Stimulated activated CD4-positive, alpha-beta T cell treated with anti-CD3 and anti-CD28 coated beads, Interleukin-1b, Interleukin-23, amount 100 ng/mL, for 48 hours (primary cell): ENCODE data around the gene LTA4H.

Experiments
- DNase-seq: peaks from one replicate; pipeline ENCODE4 v3.0.0-alpha.2; 2020

Gene LTA4H

DNA sequence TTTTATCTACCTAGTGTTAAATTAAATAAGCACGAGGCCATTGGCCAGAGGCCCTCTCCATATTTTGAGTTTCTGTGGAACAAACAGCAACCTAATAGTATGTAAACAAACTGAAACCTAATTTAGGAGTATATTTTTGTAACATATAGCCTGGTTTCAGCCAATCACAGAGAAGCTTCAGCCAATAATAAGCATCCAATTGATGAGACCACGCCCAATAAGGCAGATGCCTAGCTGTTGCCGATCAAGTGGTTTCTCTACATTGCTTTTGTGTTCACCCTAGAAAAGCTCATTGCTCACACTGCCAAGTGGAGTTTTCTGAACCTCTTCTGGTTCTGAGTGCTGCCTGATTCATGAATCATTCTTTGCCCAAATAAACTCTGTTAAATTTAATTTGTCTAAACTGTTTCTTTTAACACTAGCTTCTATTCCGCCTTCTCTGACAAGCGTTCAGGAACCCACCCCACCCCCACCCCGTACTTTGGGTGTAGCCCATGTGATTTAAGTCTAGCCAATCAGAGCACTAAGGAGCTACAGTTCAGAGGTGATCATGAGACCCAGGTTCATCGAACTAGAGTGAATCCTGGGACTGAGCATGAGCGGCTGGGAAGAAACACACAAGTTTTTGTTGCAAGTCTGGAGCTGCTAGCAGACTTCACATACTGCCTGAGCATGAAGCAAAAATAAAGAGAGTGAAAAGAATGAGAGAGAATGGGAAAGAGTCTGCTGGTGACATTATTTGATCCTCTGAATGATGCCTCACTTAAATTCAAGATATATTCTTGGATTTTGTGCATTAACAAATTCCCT, 21.5 kb upstream of the LTA4H start:
- no peak for DNase-seq

DNA sequence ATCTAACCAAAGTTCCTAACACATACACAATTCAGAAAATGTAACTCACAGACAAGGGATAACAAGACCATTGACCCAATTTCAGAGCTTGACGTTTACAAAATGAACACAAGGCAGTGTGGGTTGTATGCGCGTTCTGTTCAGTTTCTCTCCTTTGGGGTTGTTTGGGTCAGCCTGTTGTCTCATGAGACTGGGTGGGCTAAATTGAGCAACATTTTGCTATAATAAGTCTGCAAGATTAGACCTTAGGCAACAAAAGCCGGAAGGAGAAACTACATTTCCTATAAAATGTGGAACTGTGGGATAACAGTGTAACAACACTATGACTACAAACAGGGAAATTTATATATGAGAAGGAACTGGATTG, 18.8 kb upstream of the LTA4H start:
- DNase-seq = no peak

DNA sequence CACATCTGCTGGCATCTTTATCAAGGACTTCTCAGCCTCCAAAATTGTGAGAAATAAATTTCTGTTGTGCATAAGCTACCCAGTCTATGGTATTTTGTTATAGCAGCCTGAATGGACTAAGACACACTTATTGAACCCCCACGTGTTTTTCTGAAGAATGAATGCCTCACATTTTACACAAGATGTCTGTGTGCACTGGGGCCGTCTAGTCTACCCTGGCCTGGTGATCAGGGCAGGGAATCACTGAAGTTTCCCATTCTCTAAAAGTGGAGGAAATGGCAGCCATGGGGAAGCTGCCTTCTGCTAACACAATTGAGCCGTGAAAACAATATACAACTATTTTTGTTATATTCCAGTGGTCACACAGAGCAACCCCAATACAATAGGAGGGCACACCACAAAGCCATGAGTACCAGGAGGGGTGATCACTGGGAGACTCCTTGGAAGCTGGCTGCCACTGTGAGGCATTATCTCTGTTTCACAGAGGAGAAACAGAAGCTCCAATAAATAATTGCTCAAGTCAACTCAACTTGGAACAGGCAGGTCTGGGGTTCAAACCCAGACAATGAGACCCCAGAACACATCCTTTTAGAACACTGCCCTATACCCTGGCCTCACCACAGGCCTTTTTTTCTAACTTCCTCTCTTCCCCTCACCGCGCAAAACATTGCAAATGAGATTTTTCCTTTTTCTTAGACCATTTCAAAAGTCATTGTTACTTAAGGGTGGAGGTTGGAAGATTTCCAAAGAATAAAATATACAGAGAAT, 18.3 kb upstream of the LTA4H start:
- no peak for DNase-seq

DNA sequence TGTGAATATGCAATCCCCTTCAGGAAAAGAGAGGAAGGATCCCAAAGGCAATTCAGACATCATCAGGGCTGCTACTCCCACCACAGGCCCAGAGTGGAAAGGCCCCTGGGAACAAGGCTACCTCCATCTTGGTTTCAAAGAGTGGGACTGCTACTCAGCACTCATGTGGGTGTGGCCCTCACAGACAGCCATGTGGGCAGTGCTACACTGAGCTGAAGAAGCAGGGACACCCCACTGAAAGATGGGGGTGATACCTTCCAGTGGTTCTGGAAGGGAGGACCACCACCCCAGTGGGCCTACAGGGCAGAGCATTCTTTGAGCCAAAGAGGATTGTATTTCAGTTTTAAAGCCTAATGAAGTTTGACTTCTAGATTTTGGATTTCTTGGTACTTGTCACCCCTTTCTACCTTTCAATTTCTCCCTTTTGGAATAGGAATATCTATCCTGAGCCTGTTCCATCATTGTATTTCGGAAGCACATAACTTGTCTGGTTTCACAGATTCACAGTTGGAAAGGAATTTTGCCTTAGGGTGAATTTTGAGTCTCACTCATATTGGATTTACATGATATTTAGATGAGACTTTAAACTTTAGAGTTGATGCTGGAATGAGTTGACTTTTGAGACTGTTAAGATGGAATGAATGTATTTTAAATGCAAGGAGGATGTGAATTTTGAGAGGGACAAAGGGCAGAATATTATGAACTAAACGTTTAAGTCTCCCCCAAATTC, 16.5 kb upstream of the LTA4H start:
- DNase-seq = no peak

DNA sequence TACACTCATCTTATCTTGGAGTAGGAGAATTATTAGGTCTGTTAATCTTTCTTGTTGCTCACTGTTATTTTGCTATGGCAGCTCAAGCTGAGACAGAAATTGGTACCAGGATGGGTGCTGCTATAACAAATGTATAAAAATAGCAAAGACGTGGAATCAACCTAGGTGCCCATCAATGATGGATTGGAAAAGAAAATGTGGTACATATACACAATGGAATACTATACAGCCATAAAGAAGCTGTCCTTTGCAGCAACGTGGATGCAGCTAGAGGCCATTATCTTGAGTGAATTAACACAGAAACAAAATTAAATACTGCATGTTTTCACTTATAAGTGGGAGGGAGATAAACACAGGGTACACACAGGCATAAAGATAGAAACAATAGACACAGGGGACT, 14.8 kb upstream of the LTA4H start:
- DNase-seq = no peak

DNA sequence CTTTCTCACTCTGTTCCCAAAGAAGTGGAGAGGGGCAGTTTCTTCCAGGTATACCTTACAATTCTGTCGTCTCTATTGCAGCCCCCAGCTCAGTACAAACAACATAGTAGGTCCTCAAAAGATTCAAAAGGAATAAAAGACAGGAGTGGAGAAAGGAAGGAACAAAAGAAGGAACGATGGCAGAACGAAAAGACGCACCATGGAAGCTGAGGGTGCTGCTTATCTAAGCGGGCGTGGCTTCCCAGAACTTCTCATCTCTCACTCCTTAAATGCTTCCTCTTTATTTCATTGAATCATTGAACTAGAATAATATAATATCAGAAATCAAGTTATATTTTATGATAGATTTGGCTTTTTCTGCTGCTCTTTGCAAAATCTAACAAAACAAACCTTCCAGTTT, 13.7 kb upstream of the LTA4H start:
- no peak for DNase-seq

DNA sequence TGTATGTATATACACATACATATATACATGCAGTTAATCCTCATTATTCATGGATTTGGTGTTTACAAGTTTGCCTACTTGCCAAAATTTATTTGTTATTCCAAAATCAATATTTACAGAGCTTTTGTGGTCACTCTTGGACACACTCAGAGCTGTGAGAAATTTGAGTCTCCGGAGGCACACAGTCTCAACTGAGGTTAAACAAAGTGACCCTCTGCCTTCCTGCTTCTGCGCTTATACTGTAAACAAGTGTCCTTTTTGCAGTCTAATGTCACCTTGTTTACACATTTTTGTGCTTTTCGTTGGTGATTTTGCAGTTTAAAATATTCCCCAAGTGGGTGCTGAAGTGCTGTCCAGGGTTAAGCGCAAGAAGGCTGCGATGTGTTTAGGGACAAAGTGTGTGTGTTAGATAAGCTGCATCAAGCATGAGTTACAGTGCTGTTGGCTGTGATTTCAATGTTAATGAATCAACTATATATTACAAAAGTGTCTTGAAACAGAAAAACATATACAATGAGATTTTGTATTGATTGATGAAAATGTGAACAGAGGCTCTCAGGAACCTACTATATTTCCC, 13.1 kb upstream of the LTA4H start:
- DNase-seq = no peak

DNA sequence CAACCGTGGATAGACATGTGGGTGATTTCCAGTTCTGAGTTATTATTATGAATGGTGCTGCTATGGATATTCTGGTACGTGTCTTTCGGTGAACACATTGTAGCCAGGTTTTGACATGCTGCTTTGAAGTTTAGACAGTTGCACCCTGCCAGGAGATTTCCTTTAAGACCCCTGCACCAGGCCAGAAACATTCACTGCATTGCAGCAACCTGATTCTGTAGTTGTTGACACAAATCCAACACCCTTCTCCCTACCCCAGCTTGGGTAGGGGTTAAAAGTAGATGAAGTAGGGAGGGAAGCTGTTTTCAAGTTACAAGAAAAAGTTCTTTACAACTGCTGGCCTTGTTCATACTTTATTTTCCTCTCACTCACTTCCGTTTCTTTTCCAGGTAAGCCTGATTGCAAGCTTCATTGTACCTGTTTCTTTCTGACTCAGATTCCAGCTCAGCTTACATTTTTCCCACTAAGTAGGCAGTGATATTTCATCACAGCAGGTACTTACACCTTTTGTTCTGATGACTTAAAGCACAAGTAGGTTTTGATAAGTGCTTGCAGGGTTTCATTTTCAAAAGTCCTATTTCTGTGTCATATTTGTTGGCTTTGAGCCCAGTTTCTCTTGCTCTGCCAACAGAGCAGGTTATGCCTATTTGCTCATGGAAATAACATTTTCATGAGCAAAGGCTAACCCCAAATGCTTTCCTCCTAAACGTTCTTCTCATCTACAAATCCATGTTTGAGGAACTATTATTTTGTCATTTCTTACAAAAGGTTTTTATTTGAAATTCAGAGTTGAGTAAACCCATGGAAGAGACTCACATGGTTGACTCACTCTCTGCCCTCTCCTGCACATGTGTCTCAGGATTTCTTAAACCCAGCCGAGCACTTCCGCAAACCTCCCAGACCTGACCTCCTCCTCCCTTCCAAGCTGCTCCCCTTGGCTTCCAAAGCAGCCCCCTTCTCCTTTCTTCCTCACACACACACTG, 12.1 kb upstream of the LTA4H start:
- no peak for DNase-seq

DNA sequence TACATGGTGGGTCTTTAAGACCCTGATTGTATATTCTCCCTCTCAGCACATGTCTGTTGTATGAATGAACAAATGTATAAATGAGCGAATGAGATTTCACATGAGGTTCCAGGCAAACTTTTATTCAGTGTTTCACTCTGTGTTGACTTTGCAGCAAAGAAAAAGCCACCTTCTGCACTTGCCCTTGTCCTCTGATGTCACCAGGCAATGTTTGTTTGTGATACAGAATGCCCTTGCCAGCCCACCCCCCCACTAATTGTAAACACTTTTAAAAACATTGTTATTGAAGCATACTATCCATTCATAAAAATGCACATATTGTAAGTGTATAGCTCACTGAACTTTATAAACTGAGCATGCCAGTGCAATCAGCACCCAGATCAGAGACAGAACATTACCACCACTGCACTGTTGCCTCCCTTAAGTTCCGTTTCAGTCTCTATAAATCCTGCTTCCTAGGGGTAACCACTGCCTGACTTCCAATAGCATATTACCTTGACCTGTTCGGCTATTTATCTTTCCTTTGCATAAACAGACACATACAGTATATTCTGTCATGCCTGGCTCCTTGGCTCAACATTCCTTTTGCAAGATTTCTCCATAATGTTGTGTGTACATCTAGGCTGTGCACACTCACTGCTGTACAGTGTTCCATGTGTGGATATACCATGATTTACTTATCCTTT, 11.3 kb upstream of the LTA4H start:
- DNase-seq = no peak

DNA sequence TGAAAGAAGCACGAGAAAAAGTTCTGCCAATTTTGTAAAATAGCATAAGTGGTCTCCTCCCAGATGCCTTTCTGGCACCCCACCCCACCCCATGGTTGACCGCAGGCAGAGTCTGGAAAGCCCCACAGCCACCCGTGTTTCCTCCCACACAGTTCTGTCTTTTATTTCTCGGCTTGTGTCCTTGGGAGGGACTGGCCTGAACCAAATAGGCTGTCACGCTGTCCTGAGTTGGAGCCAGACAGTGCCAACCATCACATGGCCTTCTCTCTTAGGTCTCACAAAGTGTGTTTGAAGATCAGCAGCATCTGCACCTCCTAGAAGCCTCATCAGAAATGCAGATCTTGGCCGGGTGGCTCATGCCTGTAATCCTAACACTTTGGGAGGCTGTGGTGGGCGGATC, 10.2 kb upstream of the LTA4H start:
- no peak for DNase-seq

DNA sequence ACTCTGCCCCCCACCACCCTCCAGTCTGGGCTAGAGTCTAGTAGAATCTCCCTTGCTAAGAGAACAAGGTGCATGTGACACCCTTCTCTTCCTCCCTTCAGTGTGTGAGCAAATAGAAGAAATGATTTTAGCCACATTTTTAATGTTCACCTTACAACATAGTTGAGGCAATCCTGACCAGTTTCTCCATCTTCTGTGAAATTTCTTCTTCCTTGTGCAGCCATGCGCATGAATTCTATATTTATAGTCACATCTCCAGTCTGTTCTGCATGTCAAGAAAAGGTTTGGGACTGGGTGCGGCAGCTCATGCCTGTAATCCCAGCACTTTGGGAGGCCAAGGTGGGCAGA, 9.5 kb upstream of the LTA4H start:
- no peak for DNase-seq

DNA sequence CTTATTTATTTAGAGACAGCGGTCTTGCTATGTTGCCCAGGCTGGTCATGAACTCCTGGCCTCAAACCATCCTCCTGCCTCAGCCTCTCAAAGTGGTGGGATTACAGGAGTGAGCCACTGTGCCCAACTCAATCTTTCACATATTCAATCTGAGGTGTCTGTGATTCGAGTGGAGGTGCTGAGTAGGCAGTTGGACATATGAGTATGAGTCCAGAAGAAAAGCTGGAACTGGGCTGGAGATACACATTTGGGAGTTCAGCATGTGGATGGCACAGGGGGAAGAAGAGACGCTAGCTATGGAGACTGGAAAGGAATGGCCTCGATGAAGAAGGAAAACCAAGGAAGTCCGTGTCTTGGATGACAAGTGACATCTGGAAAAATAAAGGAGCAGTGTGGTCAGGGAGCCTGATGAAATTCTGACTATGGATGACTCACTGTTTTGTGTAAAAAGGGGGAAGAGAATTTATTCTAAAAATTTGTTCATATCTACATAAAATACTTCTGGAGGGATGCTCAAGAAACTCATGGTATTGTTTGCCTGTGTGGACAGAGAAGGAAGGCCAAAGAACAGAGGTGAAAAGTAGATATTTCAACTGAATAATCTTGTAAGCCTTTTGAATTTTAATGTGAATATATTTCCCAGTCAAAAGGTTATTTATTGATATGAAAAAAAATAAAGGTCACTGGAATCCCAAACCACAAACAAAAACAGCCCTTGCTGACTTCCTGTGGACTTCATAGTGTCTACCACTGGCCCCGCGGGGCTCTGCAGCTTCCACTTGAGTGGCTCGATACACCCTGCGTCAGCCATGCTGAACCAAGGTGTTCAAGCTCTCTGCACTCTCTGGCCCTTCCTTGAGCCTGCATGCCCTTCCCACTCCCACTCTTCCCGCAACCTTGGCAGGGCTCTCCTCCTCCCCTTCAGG, 8.9 kb upstream of the LTA4H start:
- DNase-seq = no peak

DNA sequence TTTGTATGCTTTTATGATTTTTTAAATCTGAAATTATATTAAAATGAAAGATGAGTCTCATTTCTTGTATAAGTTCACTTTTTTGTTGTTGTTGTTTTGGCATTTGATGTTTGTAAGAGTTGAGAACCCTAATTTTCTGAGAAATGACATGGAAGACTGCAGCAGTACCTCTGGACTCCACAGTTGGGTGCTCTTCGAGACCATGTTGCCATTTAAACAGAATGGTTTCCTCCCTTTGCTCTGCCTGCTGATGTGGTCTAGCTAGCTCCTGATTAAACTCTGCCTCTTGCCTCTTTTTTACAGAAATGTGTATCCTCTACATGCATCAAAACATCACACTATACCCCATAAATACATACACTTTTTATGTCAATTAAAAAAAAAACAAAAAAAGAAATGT, 5.8 kb upstream of the LTA4H start:
- no peak for DNase-seq

DNA sequence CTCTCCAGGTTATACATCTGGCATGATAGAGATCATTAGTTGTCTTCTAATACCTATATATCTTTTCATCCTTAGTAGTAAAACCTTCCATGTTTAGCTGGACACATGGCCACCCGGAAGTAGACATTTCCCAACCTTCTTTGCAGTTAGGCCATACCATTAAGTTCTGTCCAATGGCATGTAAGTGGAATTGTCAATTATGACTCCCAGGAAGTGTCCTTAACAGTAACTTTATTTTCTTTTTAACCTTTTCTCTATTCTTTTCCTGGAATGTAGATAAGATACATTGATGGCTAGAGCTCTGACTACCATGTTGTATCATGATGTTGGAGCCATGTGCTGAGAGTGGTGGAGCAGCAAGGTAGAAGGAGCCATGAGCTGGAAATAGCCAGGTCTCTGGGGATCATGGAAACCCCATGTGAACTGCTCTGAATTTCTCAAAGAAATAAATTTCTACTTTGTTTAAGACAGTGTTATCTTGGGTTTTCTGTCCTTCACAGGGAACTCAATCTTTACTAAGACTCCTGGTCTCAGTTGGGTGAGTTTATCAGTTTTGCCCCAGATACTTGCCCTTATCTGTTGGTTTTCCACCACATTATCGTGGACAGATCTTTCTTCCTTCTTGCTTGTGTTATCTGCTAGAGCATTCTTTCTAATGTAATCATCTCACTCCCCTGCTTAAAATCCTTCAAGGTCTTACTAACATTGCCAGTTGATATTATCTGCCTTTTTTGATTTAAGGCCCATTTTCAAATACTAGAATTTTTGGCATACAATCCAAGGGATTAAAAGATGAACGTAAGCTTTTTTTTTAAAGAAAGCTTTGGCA, 5.1 kb upstream of the LTA4H start:
- DNase-seq = no peak

DNA sequence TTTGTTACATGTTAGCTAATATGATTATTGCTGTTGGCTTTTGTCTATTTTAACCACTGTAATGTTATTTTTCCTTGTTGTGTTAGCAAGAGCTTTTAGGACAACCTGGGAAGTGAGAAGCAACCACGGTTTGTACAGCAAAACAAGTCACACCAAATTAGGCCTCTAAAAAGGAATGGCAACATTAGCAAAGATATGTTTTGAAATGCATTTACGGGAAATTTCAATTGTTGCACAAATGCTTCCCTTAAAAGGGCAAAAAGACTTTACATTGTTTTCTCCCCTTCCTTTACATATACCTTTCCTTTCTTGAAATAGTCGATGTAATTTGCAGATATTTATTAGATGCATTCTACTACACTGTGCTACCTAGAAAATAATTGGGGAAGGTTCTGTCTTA, 4.1 kb upstream of the LTA4H start:
- DNase-seq = no peak

DNA sequence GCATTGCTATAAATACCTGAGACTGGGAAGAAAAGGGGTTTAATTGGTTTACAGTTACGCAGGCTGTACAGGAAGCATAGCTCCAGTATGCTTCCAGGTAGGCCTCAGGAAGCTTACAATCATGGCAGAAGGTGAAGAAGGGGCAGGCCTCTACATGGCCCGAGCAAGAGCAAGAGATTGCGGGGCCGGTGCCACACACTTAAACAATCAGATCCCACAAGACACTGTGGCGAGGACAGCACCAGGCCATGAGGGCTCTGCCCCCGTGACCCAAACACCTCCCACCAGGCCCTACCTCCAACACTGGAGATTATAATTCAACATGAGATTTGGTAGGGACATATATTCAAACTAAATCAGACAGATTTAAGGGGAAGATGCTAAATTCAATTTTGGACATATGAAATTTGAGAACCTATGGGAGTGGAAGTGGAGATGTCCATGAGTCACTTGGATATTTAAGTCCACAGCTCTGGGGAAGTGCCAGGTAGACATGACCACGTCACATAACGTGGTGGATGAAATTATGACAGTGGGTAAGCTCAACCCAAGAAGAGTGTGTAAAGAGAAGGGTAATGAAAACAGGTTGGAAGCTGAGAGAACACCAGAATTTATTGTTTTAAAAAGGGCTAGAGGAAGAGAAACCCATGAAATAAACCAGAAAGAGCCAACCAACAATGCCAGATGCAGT, 1.5 kb upstream of the LTA4H start:
- DNase-seq = no peak

DNA sequence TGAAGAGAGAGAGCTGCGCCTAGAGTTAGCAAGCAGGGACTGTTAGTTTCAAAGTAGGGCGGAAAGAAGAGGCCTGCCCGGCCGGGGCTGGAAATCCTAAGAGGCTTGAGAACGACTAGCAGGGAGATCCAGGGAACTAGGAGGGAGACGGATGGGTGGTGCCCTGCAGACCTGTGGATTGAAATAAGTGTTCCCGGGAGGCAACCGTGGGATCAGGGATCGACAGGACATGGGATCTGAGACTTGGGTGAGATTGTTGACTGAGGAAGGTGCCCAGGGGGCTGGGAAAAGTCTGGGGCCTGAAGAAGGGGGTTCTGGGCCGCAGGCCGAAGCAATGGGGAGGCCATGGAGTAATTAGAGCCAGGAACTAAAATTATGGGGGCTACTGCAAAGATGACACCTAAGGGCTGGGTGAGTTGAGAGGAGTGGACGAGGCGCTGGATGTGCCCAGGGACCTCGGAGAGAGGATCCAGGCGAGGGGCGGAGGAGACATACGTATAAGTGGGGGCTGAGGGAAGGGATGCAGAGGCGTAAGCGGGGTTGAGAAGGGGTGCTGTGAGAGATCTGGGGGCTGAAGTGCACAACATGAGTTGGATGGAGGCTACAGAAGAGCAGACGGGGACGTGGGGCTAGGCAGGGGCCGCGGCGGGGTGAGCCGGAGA, 635 bp downstream of the LTA4H start:
- no peak for DNase-seq
